BJ (cell line): ENCODE results near the gene ZRANB2. TPM values are rescaled to one million over a fixed set of nuclear protein-coding genes. Genes with fewer than 3 reads are reported as not detected.

ENCODE experiments used
- CTCF ChIA-PET: fragments of 350-600 bp; formaldehyde crosslinking; extraction: SDS; loops from one replicate; lab custom pipeline; 2021; ENCODE audit warnings: antibody characterized with exemption, inconsistent platforms; lab: Yijun Ruan, JAX
- POLR2A ChIA-PET: fragments of 300-600 bp; sonication (Branson Sonifier 250); formaldehyde crosslinking; extraction: SDS; loops from one replicate; lab custom pipeline; 2021; ENCODE audit warnings: antibody characterized with exemption; lab: Charles Lee
- DNase-seq: peaks from one replicate; pipeline ENCODE4 v3.0.0-alpha.2; 2011; ENCODE audit warnings: low read depth
- H3K27me3 ChIP-seq: 2 replicates; pipeline ENCODE4 v1.6.0; 2011; ENCODE audit warnings: low read length; ENCODE audit not compliant: control insufficient read depth, insufficient read depth
- H3K36me3 ChIP-seq: 2 replicates; pipeline ENCODE4 v1.5.1; 2011; ENCODE audit warnings: low read length; ENCODE audit not compliant: control insufficient read depth, insufficient read depth
- H3K4me3 ChIP-seq: 2 replicates; pipeline ENCODE4 v1.5.1; 2011; ENCODE audit warnings: low read depth, mild to moderate bottlenecking, control low read depth, low read length
- CTCF ChIP-seq: IDR thresholded peaks from 2 replicates; pipeline ENCODE4 v1.5.1; 2011; ENCODE audit warnings: low read depth, mild to moderate bottlenecking, control low read depth, inconsistent platforms, low read length, moderate library complexity; ENCODE audit not compliant: insufficient read depth
- polyA plus RNA-seq: library from polyadenylated mRNA; depleted of rRNA; stranded (reverse); fragments of >200 nt; gene quantifications from 2 replicates; pipeline ENCODE4 v1.2.3, GENCODE V29; 2011

Gene ZRANB2
- polyA plus RNA-seq, 1 experiment: 35.4 TPM

GRCh38 chr1:71053146-71053545 lies 27.7 kb downstream of the ZRANB2 start:
- DNase-seq: no peak
- H3K36me3 ChIP-seq: peaks cover 1% of the 10 kb centered on the region; the same call in 1 of the 2 replicates
- ChIA-PET POLR2A (no interaction called here), CTCF (interaction anchor here (1.0 kb wide), 1 partner anchor 10 kb away, joined by 4 read pairs; no protein-coding TSS in a partner anchor)
- no peak for TF ChIP-seq CTCF
- peaks cover 6% of the 10 kb centered on the region for H3K27me3 ChIP-seq
- no peak overlapping the region for H3K4me3 ChIP-seq

GRCh38 chr1:71049951-71050598 lies 30.8 kb downstream of the ZRANB2 start:
- POLR2A ChIA-PET: no interaction called here

GRCh38 chr1:71047635-71048607 lies 32.9 kb downstream of the ZRANB2 start, which contains the start of gene PTGER3:
TSS of gene PTGER3 (minus strand) at chr1:71047816. CDS start at chr1:71047577, 239 bp downstream.
- no peak for TF ChIP-seq CTCF
- no peak for DNase-seq
- peak within 1 kb of the TSS; percentile 40 for H3K4me3 ChIP-seq
- ChIA-PET CTCF (interaction anchor here (0.9 to 6.5 kb wide), 4 partner anchors 16 to 519 kb away, joined by 3 to 39 read pairs (median 18); no protein-coding TSS in a partner anchor), POLR2A (no interaction called here)
- H3K27me3 ChIP-seq: peaks cover 20% of the 10 kb centered on the region
- H3K36me3 ChIP-seq: no peaks in the 10 kb centered on the region

More at GRCh38 chr1:71049951-71050598, 30.8 kb downstream of the ZRANB2 start:
- Histone ChIP-seq H3K4me3 (no peak overlapping the region), H3K27me3 (peaks cover 20% of the 10 kb centered on the region), H3K36me3 (no peaks in the 10 kb centered on the region)
- CTCF ChIA-PET: interaction anchor here (0.6 to 6.5 kb wide), 15 partner anchors 13 to 608 kb away, joined by 3 to 39 read pairs (median 3); no protein-coding TSS in a partner anchor
- DNase-seq: peak; percentile 12
- peak; percentile 73 for TF ChIP-seq CTCF

GRCh38 chr1:71046891-71047634 lies 33.8 kb downstream of the ZRANB2 start:
- Histone ChIP-seq H3K36me3 (no peaks in the 10 kb centered on the region), H3K27me3 (peaks cover 20% of the 10 kb centered on the region), H3K4me3 (peak overlapping the region; percentile 40)
- no peak for DNase-seq
- TF ChIP-seq CTCF: no peak
- ChIA-PET POLR2A (no interaction called here), CTCF (interaction anchor here (0.7 to 6.5 kb wide), 5 partner anchors 11 to 361 kb away, joined by 3 to 39 read pairs (median 3); no protein-coding TSS in a partner anchor)
